SW 1271 (cell line): ENCODE results near the gene MYRF.

Experiments used
- DNase-seq, 2 experiments: peaks; one replicate each; lab custom pipeline; 2025; lab: John Stamatoyannopoulos, UW

MYRF gene

GRCh38 chr11:61820174-61820573, 67.7 kb downstream of the MYRF start:
- no peak for DNase-seq

DNA sequence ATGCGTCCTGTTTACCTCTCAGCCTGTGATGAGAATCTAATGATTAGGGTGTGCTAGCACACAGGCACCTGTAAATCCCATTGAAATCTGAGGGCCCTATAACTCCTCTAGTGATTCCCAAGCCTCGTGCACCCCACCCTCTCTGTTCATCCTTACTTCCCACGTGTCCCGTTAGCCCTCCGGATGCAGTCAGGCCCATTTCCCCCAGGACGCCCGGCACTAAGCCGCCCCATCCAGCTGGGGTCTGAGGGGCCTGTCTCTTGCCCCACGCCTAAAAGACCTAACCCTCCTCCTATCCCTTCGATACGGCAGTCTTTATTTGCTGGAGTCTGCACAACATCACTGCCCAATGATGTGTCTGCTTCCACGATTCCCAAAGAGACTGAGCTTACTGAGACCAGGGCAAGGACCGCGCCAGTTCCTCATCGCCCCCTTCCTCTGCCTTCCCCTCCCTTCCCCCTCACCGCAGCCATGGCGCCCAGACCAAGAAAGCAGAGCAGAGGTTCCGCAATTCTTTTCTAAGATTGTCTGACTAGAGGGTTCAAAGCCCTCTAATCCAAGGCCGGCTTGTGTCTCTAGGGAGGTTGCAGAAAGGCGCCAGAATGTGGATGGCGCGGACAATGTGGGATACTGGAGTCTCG, 74.6 kb downstream of the MYRF start:
- DNase-seq, result no peak

DNA sequence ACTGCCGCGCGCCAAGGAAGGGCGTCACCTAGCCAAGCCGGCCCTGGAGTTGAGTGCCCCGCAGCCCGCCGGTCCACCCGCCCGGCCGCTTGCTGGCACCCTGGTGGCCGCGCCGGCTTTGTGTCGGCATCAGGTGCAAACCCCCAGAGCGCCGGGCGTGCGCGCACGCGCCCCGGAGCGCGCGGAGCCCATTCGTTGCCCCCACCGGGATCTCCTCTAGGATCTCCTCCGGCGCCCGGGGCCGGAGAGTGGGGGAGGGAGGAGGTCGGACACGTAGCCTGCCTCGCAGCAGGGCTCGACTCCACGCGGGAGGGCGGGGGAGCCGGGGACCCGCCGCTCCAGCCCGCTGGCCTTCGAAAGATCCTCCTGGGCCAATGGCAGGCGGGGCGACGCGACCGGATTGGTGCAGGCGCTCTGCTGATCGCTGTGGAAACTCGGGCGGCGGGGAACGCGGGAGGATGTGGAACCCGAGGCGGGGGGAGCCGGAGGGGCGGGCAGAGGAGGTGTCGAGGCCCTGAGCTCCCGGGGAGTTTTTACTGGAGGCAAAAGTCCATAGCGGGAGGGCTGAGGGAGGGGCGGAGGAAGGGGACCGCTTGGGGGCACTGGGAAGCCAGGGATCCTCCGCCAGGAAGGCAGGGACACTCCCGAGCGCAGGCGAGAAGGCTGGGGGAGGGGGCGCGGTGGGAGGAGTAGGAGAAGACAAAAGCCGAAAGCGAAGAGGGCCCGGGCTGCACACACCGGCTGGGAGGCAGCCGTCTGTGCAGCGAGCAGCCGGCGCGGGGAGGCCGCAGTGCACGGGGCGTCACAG, 75.3 kb downstream of the MYRF start, which contains the start of gene FADS2:
FADS2 (plus strand) TSS at position 730 of the 808 bp plus-strand sequence. CDS start 91 bp downstream, outside the sequence.
- peak; percentile 35 to 80 for DNase-seq

- no peak for DNase-seq
Observed at GRCh38 chr11:61828379-61828628, 75.9 kb downstream of the MYRF start.

- no peak for DNase-seq
Observed at GRCh38 chr11:61828629-61829407, 76.4 kb downstream of the MYRF start.

DNA sequence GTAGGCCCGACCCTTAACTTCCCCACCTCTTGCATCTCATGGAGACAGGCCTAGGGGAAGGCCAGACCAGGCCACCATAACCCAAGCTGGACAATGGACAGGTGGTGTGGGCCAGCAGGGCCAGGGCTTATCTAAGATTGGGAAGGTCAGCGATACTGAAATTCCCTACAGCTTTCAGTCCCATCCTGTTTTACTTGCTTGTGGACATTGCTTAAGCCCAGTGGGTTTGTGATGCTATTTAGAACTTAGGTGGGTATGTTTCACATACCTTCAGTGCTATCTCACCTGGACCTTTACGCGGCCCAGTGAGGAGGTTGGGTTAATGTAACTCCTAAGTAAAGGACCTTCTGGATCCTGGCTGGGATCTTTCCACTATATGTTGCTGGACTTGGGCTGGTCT, 77.4 kb downstream of the MYRF start:
- no peak for DNase-seq

GRCh38 chr11:61830237-61831105, 78.0 kb downstream of the MYRF start:
- no peak for DNase-seq

DNA sequence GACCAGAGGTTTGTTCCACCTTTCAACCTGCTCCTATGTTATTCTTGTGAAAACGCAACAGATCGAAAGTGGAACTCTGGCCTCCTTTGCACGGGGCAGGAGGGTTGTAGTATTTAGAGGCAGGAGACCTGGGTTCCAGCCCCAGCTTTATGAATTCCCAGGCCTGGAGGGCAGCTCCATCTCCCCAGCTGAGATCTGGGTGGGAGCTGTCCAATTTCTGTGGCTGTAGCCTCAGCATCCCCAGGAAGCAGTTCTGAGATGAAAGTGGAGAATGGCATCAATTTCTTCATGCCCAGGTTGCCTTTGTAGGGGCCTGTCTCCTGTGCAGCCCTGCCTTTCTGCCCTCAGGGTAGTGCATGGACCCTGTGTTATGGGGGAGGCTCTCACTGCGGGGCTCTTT, 79.8 kb downstream of the MYRF start:
- DNase-seq, result no peak

DNA sequence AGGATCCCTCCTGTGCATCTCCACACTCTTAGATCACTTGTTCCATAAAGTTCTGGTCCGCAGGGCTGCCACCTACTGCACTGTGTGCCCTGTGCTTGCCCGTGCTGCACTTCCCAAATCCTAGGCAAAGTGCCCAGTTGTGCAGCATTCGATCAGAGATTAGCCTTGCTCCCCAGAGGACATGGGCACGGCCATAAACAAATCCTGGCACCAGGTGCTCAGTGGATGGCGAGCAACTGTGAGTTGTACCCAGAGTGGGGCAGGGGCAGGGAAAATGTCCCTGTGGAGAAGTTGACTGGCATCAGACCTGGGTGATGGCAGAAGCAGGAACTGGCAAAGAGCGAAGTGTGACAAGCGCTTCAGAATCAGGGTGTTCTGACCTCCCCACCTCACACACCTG, 80.3 kb downstream of the MYRF start:
- no peak for DNase-seq

GRCh38 chr11:61833471-61833870, 81.0 kb downstream of the MYRF start:
- no peak for DNase-seq

GRCh38 chr11:61833926-61834277, 81.5 kb downstream of the MYRF start:
- no peak for DNase-seq

GRCh38 chr11:61834278-61835048, 82.0 kb downstream of the MYRF start:
- no peak for DNase-seq

DNA sequence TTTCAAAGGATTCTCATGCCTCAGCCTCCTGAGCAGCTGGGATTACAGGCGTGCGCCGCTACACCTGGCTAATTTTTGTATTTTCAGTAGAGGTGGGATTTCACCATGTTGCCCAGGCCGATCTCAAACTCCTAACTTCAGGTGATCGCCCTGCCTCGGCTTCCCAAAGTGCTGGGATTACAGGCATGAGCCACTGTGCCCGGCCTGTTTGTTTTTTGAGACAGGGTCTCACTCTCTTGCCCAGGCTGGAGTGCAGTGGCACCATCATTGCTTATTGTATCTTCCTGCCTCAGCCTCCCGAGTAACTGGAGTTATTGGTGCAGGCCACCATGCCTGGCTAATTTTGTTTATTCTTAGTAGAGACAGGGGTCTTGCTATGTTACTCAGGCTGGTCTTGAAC, 83.8 kb downstream of the MYRF start:
- no peak for DNase-seq

DNA sequence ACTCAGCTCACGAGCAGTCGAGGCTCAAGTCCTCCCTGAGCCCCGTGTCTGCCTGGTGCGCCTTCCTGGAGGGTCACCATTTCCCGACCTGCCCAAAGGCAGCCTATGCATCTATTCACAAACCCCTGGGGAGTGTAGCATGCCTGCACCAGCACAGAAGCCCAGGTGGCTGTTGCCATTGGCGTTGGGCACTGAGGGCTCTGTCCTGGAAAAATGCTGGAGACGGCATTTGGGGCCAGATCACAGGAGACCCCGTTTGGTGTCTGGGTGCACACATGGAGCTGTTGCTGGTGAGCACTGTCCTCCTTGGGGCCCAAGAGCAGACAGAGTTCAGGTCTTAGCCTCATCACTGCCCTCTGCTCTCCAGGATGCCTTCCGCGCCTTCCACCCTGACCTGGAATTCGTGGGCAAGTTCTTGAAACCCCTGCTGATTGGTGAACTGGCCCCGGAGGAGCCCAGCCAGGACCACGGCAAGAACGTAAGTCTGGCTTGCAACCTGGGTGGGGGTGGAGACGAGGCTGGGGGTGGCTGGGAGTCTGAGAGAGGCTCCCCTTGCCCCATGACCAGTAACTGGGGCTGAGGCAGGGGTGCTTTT, 85.1 kb downstream of the MYRF start:
- no peak for DNase-seq
